OCI-LY7 (cell line): Measurements from ENCODE around the gene KCTD18. TPM values are rescaled to one million over a fixed set of nuclear protein-coding genes. Genes with fewer than 3 reads are reported as not detected.
A peak's percentile ranks its signal among the peaks of the same experiment; 100 is the strongest.

ENCODE experiments used
- BruUV-seq: library from RNA; stranded (reverse); fragments of 400-500 nt; replicated peaks from 2 replicates; lab custom pipeline; 2021; lab: Mats Ljungman, UMichigan
- CTCF ChIA-PET: fragments of 300-600 bp; sonication (Branson Sonifier 250); formaldehyde crosslinking; loops from one replicate; lab custom pipeline; 2022; ENCODE audit warnings: antibody characterized with exemption; ENCODE audit not compliant: unreplicated experiment; lab: Charles Lee
- POLR2A ChIA-PET: fragments of 300-600 bp; sonication (Branson Sonifier 250); formaldehyde crosslinking; loops from one replicate; lab custom pipeline; 2022; ENCODE audit warnings: antibody characterized with exemption; lab: Charles Lee
- DNase-seq: peaks from one replicate; pipeline ENCODE4 v3.0.0-alpha.2; 2015; ENCODE audit warnings: low spot score
- H2AFZ ChIP-seq: fragments of 200-600 bp; sonication (generic), shearing (Covaris generic); 2 replicates; pipeline ENCODE4 v1.6.1; 2014; ENCODE audit warnings: mild to moderate bottlenecking, antibody characterized with exemption, low read length, moderate library complexity
- H3K27ac ChIP-seq: fragments of 200-600 bp; sonication (generic); 2 replicates; pipeline ENCODE4 v1.5.1; 2014; ENCODE audit warnings: mixed run types, low read depth, mild to moderate bottlenecking, moderate library complexity, low read length, inconsistent platforms; ENCODE audit not compliant: poor library complexity, severe bottlenecking
- H3K36me3 ChIP-seq: fragments of 200-600 bp; sonication (generic); 2 replicates; pipeline ENCODE4 v1.6.1; 2014; ENCODE audit warnings: mild to moderate bottlenecking, antibody characterized with exemption, low read length, moderate library complexity, mixed read lengths; ENCODE audit not compliant: insufficient read depth
- H3K4me1 ChIP-seq: fragments of 200-600 bp; sonication (generic); 2 replicates; pipeline ENCODE4 v1.5.1; 2014; ENCODE audit warnings: mild to moderate bottlenecking, low read length; ENCODE audit not compliant: insufficient read depth, poor library complexity, severe bottlenecking
- H3K4me2 ChIP-seq: fragments of 200-600 bp; sonication (generic); 2 replicates; pipeline ENCODE4 v1.6.1; 2014; ENCODE audit warnings: mild to moderate bottlenecking, low read length
- H3K4me3 ChIP-seq: fragments of 200-600 bp; sonication (generic); 2 replicates; pipeline ENCODE4 v1.5.1; 2014; ENCODE audit warnings: mild to moderate bottlenecking, low read depth, low read length; ENCODE audit not compliant: poor library complexity, severe bottlenecking
- H3K79me2 ChIP-seq: fragments of 200-600 bp; sonication (generic); 2 replicates; pipeline ENCODE4 v1.6.1; 2016; ENCODE audit warnings: low read depth, mild to moderate bottlenecking, low read length, moderate library complexity, mixed read lengths; ENCODE audit not compliant: insufficient read depth
- H3K9me2 ChIP-seq: fragments of 200-600 bp; sonication (generic); 2 replicates; pipeline ENCODE4 v1.6.1; 2016; ENCODE audit warnings: mild to moderate bottlenecking, low read length, mixed read lengths; ENCODE audit not compliant: insufficient read depth
- H3K9me3 ChIP-seq: fragments of 200-600 bp; sonication (generic); 2 replicates; pipeline ENCODE4 v1.6.1; 2014; ENCODE audit warnings: mild to moderate bottlenecking, mixed run types, low read length, mixed read lengths
- H4K20me1 ChIP-seq: fragments of 200-600 bp; sonication (generic); 2 replicates; pipeline ENCODE4 v1.6.1; 2014; ENCODE audit warnings: mild to moderate bottlenecking, antibody characterized with exemption, low read length, moderate library complexity, mixed read lengths; ENCODE audit not compliant: insufficient read depth
- CTCF ChIP-seq: fragments of 200-600 bp; sonication (generic); conservative IDR thresholded peaks from 2 replicates; pipeline ENCODE4 v1.5.1; 2014; ENCODE audit warnings: mild to moderate bottlenecking, antibody characterized with exemption, low read length, moderate library complexity, mixed read lengths
- EZH2phosphoT487 ChIP-seq: fragments of 200-600 bp; sonication (generic); IDR thresholded peaks from 2 replicates; pipeline ENCODE4 v1.6.1; 2018; ENCODE audit warnings: low read depth, borderline replicate concordance, mild to moderate bottlenecking, mixed run types, antibody characterized with exemption, low read length, moderate library complexity, mixed read lengths
- intact Hi-C: fragments of 100-400 bp; cut with micrococcal nuclease; formaldehyde crosslinking; loops from one replicate; pipeline ENCODE4 v1.10.0; 2022; ENCODE audit not compliant: unreplicated experiment
- total RNA-seq, 2 experiments: library from RNA; depleted of rRNA in 1 of 2; stranded (reverse); fragments of >200 nt in 1 of 2; shearing (Covaris generic) in 1 of 2; gene quantifications; 2 replicates each; pipeline ENCODE4 v1.2.3, GENCODE V29; 2014 to 2022

KCTD18 gene
- total RNA-seq, 2 experiments from 2014 or later: 10.9 to 16.2 TPM

DNA sequence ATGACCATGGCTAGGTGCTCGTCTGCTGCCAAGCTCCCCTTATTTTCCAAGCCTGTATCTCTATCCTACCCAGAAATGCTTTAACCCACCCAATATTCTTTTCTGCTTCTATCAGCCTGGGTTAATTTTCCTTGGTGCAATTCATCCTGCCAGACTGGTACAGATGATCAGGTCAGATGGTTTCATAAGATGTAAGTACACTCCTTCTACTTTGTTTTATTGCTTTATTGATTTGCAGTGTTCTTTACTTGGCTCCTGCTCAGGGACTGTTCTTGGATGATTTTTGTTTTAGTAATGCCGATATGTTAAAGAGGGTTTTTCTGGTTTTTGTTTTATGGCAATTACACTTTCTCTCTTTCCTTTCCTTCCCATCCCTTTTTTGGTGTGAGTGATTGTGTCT lies 13.7 kb upstream of the KCTD18 start:
- no TSS peak for BruUV-seq
- POLR2A ChIA-PET: interaction anchor here (0.6 to 9.4 kb wide), 5 partner anchors 10 to 549 kb away, joined by 3 to 98 read pairs (median 3); partner anchors contain the start of gene KCTD18

DNA sequence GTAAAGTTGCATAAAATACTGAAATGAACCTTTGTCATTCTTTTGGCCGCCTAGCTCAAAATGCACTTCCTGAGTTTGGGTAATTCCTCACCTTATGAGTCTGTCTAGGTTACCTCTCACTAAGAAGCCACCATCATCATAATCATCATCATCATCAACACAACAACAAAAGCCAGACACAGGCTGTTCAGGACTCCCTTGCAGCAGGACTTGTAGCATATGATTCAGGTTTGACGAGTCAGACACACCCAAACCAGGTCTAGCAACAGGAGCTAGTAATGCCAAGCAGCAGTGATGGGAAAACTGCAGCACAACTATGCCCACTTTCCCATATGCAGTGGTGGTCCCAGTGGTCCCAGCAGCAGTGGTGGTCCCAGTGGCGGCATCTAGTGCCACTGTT lies 13.3 kb upstream of the KCTD18 start:
- no peak for DNase-seq
- Histone ChIP-seq H3K4me1 (peaks cover 20% of the 10 kb centered on the region), H3K9me3 (peaks cover 9% of the 10 kb centered on the region; the same call in 1 of the 2 replicates), H3K79me2 (peaks cover 18% of the 10 kb centered on the region), H3K4me3 (no peak overlapping the region), H4K20me1 (no peaks in the 10 kb centered on the region), H3K9me2 (no peaks in the 10 kb centered on the region; the same call in 1 of the 2 replicates), H3K27ac (no peak overlapping the region), H2AFZ (0 out of 2 replicates have a peak overlapping the region, but pooled peaks have one; percentile 16), H3K4me2 (no peak overlapping the region), H3K36me3 (no peaks in the 10 kb centered on the region)
- intact Hi-C loops: no loop called here
- ChIA-PET POLR2A (interaction anchor here (1.0 to 9.4 kb wide), 3 partner anchors 9 to 92 kb away, joined by 3 to 98 read pairs (median 7); partner anchors contain the start of gene KCTD18), CTCF (interaction anchor here (0.8 to 1.5 kb wide), 2 partner anchors 11 to 14 kb away, joined by 3 read pairs; partner anchors contain the start of gene KCTD18)
- TF ChIP-seq CTCF (no peak), EZH2phosphoT487 (no peak)
- no TSS peak for BruUV-seq

More for the DNA sequence above, 13.7 kb upstream of the KCTD18 start:
- no peak for DNase-seq
- Histone ChIP-seq H3K9me2 (no peaks in the 10 kb centered on the region; the same call in 1 of the 2 replicates), H2AFZ (0 out of 2 replicates have a peak overlapping the region, but pooled peaks have one; percentile 16), H3K27ac (no peak overlapping the region), H4K20me1 (no peaks in the 10 kb centered on the region), H3K4me1 (peaks cover 25% of the 10 kb centered on the region), H3K9me3 (peaks cover 9% of the 10 kb centered on the region; the same call in 1 of the 2 replicates), H3K79me2 (peaks cover 23% of the 10 kb centered on the region), H3K4me3 (no peak overlapping the region), H3K4me2 (no peak overlapping the region), H3K36me3 (no peaks in the 10 kb centered on the region)
- intact Hi-C loops: no loop called here
- CTCF ChIA-PET: interaction anchor here (0.8 to 1.5 kb wide), 2 partner anchors 12 to 14 kb away, joined by 3 read pairs; partner anchors contain the start of gene KCTD18
- TF ChIP-seq CTCF: no peak
- TF ChIP-seq EZH2phosphoT487: no peak

- Histone ChIP-seq H3K9me3 (peaks cover 9% of the 10 kb centered on the region; the same call in 1 of the 2 replicates), H3K4me1 (peaks cover 22% of the 10 kb centered on the region), H3K4me3 (peak overlapping the region; percentile 7), H3K4me2 (peak overlapping the region; percentile 54), H3K79me2 (no peaks in the 10 kb centered on the region), H3K36me3 (no peaks in the 10 kb centered on the region), H3K9me2 (no peaks in the 10 kb centered on the region), H2AFZ (peak overlapping the region; percentile 76), H4K20me1 (no peaks in the 10 kb centered on the region), H3K27ac (no peak overlapping the region)
- peak; percentile 30 for DNase-seq
- no peak for TF ChIP-seq EZH2phosphoT487
- TF ChIP-seq CTCF: no peak
- BruUV-seq: no TSS peak
- CTCF ChIA-PET: interaction anchor here (0.6 kb wide), 1 partner anchor 32 kb away, joined by 3 read pairs; no protein-coding TSS in a partner anchor
- intact Hi-C loops: loop anchor here (10.0 kb wide), 1 partner anchor 370 kb away; the partner anchor contains the start of genes NIF3L1 and PPIL3
- POLR2A ChIA-PET: interaction anchor here (0.7 to 9.9 kb wide), 3 partner anchors 9 to 21 kb away, joined by 3 to 98 read pairs (median 3); partner anchors contain the start of gene SGO2
Measured at GRCh38 chr2:200515155-200515554, 5.3 kb upstream of the KCTD18 start.
